Airway epithelial cell (primary cell): ENCODE results near the gene PDE4D. TPM values are rescaled to one million over a fixed set of nuclear protein-coding genes. Genes with fewer than 3 reads are reported as not detected.

Experiments used
- total RNA-seq: library from RNA; depleted of rRNA; stranded (reverse); fragments of >200 nt; gene quantifications from 2 replicates; pipeline ENCODE4 v1.2.3, GENCODE V29; 2015

Gene PDE4D
- total RNA-seq, result 3.7 and 5.2 TPM in 2 replicates

GRCh38 chr5:59893429-59894227 is at the start of gene PDE4D:
PDE4D (minus strand) TSS chr5:59893726.

